AG04449 (cell line): ENCODE data around the gene ZKSCAN5.

Experiments
- CTCF ChIA-PET: fragments of 350-600 bp; formaldehyde crosslinking; extraction: SDS; loops from one replicate; lab custom pipeline; 2021; ENCODE audit warnings: antibody characterized with exemption; lab: Yijun Ruan, JAX
- POLR2A ChIA-PET: fragments of 400-600, 350-600 bp; formaldehyde crosslinking; extraction: SDS; loops from one replicate; lab custom pipeline; 2020; ENCODE audit warnings: antibody characterized with exemption, inconsistent platforms; lab: Yijun Ruan, JAX
- DNase-seq: peaks from one replicate; pipeline ENCODE4 v3.0.0-alpha.2; 2010; ENCODE audit warnings: low read depth, low spot score
- H3K4me3 ChIP-seq: 2 replicates; pipeline ENCODE4 v1.5.1; 2011; ENCODE audit warnings: low read depth, mild to moderate bottlenecking, control low read depth, low read length
- CTCF ChIP-seq: IDR thresholded peaks from one replicate; pipeline ENCODE4 v1.5.1; 2011; ENCODE audit warnings: mild to moderate bottlenecking, moderate library complexity, low read length, control low read depth, inconsistent platforms; ENCODE audit not compliant: insufficient read depth; ENCODE audit errors: missing control alignments

Gene ZKSCAN5

GRCh38 chr7:99504603-99505323 lies at the start of gene ZKSCAN5:
Gene ZKSCAN5, plus strand, starts transcription at chr7:99504662. Its CDS starts 1,383 bp downstream, at chr7:99506045.
- DNase-seq, result peak; percentile 76
- peak within 1 kb of the TSS; percentile 83 for H3K4me3 ChIP-seq
- ChIA-PET POLR2A (interaction anchor here (0.6 to 2.0 kb wide), 12 partner anchors 9 to 415 kb away, joined by 3 to 9 read pairs (median 4); partner anchors contain the start of genes BUD31, CPSF4, FAM200A and PDAP1), CTCF (interaction anchor here (0.9 to 2.2 kb wide), 2 partner anchors 10 to 112 kb away, joined by 3 to 6 read pairs; partner anchors contain the start of gene ZSCAN25)
- peak; percentile 5 for TF ChIP-seq CTCF

- CTCF ChIA-PET, result no interaction called here
- POLR2A ChIA-PET, result interaction anchor here (0.9 kb wide), 1 partner anchor 9 kb away, joined by 4 read pairs; no protein-coding TSS in a partner anchor
- H3K4me3 ChIP-seq, result no peak overlapping the region
- DNase-seq, result no peak
- no peak for TF ChIP-seq CTCF
Measured at GRCh38 chr7:99455874-99456273, 48.6 kb upstream of the ZKSCAN5 start.

DNA sequence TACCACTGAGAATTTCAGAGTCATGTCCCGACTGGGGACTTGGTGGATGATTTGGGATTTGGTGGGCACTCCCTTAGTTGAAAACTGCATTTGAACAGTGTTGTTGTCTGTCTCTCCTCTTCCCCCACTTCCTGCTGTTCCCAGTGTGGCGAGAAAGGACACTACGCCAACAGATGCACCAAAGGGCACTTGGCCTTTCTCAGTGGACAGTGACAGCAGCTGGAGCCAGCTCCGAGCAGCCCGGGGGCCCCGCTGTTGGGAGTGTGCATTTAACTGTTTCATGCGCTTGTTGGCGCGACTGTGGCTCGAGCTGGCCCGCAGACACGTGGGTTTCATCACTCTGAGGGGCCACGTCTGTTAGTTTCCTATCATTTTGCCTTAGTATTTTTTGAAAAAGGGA lies 48.2 kb upstream of the ZKSCAN5 start:
- no peak for TF ChIP-seq CTCF
- POLR2A ChIA-PET, result interaction anchor here (0.9 to 1.0 kb wide), 2 partner anchors 9 to 12 kb away, joined by 3 to 4 read pairs; no protein-coding TSS in a partner anchor
- DNase-seq, result no peak
- no peak overlapping the region for H3K4me3 ChIP-seq
- CTCF ChIA-PET, result no interaction called here

- ChIA-PET POLR2A (interaction anchor here (1.0 kb wide), 1 partner anchor 11 kb away, joined by 3 read pairs; no protein-coding TSS in a partner anchor), CTCF (interaction anchor here (0.8 kb wide), 1 partner anchor 9 kb away, joined by 3 read pairs; no protein-coding TSS in a partner anchor)
- TF ChIP-seq CTCF, result no peak
- DNase-seq, result no peak
- no peak overlapping the region for H3K4me3 ChIP-seq
Measured at GRCh38 chr7:99457050-99457649, 47.3 kb upstream of the ZKSCAN5 start.

GRCh38 chr7:99457650-99458493 lies 46.6 kb upstream of the ZKSCAN5 start:
- no peak for DNase-seq
- ChIA-PET CTCF (no interaction called here), POLR2A (no interaction called here)
- no peak for TF ChIP-seq CTCF
- no peak overlapping the region for H3K4me3 ChIP-seq
